Measurements from ENCODE around the gene XDH.

DNA sequence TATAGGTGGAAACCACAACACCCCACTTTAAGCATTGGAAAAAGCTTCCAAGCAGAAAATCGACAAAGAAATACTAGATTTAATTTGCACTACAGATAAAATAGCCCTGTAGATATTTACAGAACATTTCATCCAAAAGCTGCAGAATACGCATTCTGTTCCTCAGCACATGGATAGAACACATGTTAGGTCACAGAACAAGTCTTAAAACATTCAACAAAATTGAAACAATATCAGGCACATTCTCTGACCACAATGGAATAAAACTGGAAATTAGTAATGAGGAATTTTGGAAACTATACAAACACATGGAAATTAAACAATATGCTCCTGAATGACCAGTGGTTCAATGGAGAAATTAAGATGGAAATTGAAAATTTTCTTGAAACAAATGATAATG lies 27.8 kb upstream of the XDH start:
- TF ChIP-seq POLR2A (IDR thresholded peaks at IDR 0.05) (no peak), CTCF (IDR thresholded peaks at IDR 0.05) (no peak)
